Stimulated activated CD4-positive, alpha-beta T cell treated with anti-CD3 and anti-CD28 coated beads, Interleukin-15, amount 100 ng/mL, for 1 hour (primary cell): ENCODE results near the gene RPAP3.

Source experiments
- DNase-seq, 2 donors: peaks; one replicate each; pipeline ENCODE4 v3.0.0-alpha.2; 2020; ENCODE audit warnings: low read depth in 1 of 2, low spot score in 1 of 2

Gene RPAP3

DNA sequence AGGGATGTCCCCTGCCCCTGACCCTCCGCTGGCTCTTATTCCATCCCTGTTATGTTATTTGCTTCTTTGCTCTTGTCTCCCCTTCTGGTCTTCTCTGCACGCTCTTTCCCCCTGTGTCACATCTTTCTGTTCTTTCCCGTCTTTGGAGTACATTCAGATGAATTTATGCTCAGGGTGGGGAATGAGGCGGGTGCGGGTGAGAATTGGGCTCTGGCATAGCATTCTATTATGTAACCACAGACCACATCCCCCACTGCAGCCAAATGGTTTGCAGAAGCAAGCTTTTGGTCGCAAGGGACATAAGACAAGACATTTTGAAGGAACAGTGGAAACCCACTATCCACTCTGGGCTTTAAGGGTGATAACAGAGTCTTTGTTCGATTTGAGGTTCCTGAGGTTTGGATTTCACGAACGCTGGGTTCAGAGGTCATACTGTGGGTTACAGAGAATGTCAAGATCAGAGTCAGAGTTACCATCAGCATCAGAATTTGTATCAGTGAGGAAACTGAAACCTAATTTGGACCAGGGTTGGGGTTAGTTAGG is 15.7 kb upstream of the RPAP3 start:
- no peak for DNase-seq

DNA sequence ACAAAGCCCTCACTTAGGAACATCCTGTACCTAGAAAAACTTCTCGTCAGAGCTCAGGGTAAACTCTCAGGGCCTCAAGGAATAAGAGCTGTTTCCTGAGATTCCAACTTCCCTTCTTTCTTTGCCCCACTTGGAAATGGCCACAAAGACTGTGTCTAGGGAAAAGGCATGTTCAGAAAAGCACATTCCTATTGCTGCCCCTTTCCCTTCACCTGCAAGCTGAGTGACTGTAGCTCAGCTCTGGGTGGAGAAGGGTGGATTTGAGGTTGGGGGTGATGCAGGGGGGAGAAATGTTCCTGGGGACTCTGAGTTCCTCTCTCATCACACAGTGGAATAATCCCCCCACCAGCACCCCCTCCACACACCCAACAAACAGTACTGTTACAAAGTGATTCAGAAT is 12.7 kb upstream of the RPAP3 start:
- no peak for DNase-seq

DNA sequence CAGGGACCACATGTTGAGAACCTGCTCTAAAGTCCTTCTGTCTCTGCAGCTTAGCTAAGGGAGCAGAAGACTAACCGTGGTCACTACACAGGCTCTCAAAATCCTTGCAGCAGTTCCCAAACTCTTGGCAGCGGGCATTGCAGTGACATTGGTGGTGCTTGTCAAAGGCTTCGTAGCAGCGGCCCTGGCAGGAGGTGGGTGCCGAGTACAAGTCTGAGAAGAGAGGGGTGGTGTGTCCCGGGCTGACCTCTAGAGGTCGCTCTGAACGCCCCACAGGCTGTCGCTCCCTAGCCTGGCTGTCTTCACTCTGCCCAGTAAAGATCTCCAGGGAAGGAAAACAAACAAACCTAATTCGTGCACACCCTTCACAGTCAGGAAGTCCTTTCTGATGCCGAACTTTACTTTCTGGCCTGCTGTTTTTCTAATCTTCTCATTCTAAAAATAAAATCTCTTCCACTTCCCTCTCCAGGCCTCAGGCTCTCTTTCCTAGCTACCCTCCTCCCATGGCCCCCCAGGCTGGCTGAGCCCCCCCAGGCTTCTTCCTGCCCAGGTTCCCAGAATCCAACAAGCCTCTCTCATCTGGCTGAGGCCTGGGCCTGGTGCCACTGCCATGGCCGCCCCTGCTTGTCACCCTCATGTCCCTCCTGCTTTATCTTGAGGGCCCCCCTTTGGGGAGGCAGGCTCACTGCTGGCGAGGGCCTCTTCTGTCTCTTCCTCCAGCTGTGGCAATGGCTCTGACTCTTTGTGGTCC is 11.8 kb upstream of the RPAP3 start:
- peak in 1 of 2 donors; percentile 21 for DNase-seq

DNA sequence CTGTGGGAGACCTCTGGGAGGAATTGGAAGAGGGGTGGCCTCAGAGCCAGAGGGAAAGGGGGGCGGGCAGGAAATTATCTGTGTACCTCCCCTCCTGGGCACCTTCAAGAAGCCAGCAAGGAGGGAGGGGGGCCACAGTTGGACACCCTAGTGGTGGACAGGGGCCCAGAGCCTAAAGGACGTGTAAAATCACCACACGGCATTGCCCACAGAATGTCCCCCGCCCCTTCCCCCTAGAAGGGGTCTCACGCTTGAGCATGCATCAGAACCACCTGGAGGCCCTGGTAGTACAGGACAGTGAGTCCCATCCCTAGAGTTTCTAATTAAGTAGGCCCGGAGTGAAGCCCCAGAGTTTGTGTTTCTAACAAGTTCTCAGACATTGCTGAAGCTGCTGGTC is 11.2 kb upstream of the RPAP3 start:
- DNase-seq, result no peak

DNA sequence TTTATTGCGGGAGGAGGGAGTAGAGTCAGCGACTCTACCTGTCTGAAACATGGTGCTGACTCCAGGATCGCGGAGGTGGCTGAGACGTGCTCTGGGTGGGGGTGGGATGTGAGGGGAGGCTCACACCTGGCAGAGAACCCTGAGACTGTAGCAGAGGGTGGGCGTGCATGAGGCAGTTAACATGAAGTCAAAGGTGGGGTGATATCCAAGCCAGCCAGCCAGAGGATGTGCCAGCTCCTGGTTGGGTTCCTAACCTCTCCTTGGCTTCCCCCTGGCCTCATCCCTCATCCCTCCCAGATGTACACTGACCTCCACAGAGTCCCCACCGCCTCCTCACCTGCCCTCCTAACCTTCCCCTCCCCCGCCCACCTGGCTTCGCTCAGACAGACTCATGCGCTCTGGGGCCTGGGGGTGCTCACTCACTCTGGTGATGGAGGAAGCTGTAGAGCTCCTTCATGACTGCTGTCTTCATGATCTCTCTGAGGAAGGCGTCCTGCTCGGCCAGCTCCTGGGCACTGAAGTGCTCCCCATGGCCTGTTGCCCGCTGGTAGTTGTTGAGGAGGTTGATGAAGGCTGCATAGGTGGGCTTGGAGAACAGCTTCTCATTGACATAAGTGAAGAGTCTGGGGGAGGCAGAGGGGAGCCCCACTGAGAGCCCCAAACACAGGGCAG is 10.2 kb upstream of the RPAP3 start:
- DNase-seq, result no peak

DNA sequence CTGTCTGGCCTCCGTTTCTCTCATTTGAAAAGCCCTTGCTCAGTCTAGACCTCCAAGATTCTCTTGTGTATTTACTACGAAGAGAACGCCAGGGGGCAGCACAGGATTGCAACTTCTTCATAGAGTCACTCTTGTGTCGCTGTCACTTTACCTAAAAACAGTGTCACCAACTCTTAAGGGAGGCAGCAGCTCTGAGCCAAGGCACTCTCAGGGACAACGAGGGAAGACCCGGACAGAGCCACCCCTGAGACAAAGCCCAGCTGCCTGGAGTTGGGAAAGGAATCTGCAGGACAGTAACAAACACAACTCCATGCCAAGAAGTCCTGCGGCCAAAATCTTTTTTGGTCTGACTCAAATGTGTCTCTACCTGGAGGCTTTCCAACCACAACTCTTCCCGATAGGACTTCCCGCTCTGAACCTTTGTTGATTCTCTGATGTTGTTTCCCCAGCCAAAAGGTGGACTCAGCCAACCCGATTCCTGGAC is 9.6 kb upstream of the RPAP3 start:
- peak; percentile 52 to 53 for DNase-seq

DNA sequence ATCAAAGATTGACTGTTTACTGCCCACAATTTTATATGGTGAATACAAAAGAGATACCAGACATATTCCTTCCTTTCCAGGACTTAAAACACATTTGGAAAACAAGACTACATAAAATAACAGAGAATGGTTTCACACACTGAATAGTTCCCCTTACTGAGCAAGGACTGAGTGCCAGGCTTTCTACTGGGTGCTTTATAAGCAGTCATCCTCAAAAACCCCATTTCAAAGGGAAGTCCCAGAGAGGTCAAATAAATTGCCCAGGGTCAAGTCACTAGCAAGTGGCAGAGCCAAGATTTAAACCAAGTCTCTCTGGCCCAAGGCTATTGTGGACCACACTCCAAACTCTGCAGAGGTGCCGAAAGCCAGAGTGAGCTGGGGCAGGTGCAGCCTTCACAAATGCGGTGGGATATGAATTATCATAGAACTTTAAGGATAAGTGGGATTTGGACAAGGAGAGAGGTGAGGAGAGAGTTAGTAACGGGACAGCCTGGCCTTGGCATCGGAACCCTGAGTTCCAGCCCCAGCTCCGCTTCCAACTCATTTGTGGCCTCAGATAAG is 9.1 kb upstream of the RPAP3 start:
- no peak for DNase-seq

DNA sequence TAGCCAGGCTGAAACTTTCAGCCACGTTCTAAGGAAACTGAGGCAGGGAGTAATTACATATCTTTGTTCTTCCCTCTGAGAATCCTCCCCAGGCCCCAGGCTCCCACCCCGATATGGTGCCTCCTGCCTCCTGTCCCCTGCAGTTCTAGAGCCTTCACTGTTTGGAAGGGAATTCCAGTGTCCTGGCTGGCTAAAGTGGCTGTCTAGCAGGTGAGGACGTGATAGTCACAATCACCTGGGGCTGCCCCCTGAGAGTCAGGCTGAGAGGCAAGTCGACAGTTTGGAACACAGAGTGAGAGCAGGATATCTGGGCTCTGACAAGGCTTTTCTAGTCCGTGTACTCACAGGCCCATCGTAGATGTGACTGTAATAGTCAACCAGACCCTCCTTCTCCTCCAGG is 6.3 kb upstream of the RPAP3 start:
- no peak for DNase-seq

DNA sequence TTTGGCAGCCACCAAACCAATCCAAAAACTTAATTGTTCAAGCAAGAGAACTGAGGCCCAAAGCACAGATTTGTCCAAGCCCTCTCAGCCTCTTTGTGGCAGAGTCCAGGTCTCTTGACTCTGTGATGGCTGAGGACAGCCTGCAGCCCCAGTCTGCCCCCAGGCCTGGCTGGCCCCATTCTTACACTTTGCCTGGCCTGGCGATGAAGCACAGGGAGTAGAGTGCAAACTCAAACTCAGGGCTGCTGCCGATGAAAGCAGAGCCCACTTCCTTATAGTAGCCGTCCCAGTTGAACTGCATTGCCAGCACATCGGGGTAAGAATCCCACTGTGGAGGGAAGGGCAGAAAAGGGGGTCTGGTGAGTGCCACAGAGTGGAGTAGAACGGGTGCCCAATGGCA is 5.6 kb upstream of the RPAP3 start:
- DNase-seq, result no peak

DNA sequence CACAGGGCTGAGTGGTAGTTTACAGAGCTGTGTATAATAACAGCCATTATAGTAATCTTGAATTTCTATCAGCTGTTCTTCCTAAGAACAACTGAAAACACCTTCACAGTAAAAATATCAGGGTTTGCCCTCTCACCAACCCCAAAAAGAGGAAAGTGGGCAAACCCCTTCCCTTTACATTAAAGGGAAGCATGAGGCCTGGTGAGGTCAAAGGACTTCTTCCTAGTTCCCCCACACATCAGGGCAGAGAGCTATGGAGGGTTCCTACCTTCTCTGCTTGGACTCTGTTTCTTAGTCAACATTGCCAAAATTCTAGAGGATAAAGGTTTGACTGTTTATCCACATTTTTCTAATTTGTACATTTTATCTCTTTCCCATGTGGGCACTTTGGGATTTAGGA is 4.4 kb upstream of the RPAP3 start:
- DNase-seq, result no peak

DNA sequence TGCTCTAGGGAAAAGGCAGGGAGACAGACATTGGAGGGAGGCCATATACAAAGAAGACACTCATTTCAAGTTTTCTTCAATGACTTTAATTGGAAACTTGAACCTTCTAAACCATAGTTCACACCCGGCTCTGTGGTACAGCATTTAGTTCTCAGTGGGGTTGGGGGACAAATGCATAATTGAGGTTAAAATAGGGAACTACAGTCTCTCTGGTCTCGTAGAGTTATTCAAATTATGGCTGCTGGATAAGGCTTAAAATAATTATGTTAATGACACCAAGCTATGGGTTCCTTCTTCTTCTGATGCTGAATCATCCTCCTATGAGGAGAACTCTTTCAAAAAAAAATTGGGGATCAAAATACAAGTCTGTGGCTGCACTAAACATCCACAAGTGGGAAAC is 3.8 kb upstream of the RPAP3 start:
- DNase-seq, result no peak

DNA sequence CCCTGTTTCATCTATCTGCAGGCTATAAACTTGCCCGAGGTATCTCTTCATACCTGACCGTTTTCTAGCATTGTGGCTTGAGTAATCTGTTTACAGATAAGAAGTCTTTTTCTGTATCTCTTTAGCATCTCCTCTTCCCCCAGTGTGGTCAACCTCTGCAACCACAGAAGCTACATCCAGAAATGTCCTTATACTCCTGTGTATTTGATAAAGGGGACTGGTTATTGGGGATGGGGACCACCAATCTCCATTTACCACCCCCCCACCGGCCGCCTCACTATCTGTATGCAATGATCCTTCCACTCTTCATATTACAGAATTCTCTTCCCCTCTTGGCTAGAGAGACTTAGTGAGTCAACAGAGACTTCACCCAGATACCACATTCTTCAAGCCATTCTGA is 3.4 kb upstream of the RPAP3 start:
- DNase-seq, result no peak

DNA sequence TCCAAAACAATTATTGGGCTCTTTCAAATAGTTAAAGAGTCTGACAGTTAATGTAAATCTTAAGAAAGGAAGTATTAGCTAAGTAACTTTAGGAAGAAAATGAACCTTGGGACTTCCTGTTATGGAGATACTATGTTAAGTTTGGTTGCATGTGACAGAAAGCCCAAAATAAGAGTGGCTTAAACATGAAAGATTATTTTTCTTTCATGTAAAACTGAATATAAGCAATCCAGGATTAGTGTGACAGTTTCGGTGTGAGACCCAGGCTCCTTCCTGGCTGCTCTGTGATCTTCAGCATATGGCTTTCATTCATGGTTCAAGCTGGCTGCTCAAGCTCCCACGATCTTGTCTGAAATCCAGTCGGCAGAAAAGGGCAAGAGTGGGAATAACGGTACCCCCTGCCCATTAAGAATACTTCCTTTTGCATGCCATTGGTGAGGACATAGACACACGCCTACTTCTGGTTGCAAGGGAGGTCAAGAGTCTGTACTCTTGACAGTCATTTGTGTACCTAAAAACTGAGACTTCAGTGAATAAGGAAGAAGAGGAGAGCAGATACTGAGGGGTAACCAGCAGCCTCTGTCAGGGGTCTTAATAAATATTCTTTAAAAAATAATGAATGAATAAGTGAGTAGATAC is 2.2 kb upstream of the RPAP3 start:
- no peak for DNase-seq

DNA sequence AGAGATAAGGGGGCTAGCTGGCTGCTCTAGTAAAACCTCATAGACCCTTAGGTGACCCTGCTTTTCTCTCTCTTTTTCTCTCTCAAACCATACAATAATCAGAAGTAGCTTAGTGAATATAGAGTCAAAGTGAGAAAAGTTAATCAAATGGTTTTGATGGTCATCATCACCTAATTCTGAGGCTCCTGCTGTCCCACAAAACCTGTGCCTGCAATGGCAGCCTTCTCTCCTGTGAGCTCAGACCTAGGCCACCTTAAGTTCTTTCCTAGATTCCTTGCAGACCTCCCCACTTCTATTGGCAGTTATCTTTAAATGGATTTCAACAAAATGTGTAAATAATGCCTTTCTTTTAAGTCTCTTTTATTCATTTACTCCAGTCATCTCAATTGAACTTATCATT is 1.5 kb upstream of the RPAP3 start:
- DNase-seq, result no peak

DNA sequence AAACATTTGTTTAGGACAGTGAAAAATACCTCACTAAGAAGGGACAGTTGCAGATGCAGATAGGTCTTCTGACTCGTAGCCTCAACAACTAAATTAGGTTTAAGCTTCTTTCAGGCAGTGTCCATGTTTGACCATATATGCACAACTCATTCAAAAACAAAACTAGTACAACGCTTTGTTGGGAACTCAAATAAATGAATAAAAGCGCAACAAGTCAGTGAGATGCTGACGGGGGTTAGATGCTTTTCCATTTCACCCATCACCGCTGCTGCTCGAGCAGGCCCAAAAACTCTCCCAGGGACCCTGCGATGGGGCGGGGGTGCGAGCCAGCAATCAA is 633 bp downstream of the RPAP3 start:
- no peak for DNase-seq

DNA sequence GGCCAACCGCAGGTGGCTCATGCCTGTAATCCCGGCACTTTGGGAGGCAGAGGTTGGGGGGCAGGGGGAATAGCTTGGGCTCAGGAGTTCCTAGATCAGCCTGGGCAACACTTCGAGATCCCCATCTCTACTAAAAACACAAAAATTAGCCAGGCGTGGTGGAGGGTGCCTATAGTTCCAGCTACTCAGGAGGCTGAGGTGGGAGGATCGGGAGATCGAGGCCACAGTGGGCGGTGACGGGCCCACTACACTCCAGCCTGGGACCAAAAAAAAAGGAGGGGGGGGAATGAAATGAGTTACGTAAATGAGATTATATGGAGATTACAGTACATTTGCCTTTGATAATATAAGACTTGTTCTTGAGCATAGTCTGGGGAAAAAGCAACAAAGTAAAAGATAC is 1.1 kb downstream of the RPAP3 start:
- no peak for DNase-seq

DNA sequence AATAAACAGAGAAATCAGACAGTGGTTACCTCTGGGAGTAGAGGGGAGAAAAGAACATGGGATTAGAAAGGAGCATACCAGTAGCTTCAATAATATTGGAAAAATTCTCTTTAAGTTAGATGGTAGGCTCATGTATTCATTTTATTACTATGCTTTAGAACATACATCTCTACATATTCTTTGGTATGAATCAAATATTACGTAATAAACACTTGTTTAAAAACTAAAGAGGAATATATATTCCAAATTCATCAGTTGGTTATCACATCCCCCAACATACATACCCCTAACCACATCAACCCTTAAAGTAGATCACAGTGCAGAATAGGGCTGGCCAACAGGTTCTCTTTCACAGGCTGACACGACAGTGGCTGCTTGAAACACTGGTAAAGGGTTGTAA is 5.6 kb downstream of the RPAP3 start:
- DNase-seq, result no peak

DNA sequence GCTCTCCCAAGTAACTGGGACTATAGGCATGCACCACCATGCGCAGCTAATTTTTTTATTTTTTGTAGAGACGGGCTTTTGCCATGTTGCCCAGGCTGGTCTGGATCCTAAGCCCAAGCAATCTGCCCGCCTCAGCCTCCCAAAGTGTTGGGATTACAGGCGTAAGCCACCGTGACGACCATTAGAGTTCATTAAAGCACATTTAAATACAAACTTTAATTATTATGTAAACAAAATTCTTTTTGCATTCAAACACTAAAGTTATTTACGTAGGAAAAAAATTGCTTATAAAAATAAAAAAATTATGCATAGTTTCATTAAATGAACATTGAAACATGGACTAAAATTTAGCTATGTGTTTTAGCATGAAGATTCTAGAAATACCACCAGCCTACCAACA is 7.2 kb downstream of the RPAP3 start:
- no peak for DNase-seq

DNA sequence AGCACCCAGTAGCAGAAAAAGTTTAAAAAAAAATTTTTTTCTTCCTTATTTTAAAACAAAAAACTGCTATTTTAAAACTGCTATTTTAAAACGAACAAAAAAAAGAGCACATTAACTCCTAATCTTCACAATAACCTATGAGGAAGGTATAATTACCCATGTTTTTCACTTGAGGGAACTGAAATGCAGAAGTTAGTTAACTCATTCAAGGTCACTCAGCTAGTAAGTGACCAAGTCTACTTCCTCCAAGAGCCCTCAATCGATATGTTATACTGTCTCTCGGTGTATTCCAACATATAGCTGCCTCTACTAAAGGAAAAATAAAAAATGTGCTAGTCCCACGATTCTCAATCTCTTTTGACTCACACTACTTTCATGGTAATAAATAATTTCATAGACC is 7.8 kb downstream of the RPAP3 start:
- no peak for DNase-seq

DNA sequence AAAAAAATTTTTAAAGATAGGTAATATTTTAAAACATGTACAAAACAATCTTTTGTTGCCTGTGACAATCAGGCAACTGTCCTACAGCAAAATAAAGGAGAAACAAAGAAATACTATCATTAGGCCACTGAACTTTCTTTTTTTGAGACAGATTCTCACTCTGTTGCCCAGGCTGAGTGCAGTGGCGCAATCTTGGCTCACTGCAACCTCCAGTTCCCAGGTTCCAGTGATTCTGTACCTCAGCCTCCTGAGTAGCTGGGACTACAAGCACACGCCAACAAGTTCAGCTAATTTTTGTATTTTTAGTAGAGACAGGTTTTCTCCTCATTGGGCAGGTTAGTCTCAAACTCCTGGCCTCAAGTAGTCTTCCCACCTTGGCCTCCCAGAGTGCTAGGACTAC is 16.6 kb downstream of the RPAP3 start:
- DNase-seq, result no peak

DNA sequence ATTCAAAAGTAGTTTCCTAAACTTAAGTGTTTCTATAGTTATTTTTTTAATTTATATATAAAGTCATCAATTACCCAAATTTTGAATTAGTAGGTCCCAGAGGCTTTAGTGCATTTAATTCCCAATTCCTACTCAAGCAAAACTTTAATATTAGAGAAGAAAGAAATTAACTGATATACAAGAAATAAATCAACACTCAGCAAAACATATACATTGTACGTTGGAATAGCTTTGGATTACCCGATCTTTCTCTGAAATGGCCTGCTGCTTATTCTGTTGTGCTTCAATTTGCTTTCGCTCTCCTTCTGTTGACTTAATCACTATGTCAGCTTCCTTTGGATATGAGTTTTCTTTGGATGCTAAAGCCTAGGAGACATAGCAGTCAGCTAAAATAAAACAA is 18.2 kb downstream of the RPAP3 start:
- no peak for DNase-seq

DNA sequence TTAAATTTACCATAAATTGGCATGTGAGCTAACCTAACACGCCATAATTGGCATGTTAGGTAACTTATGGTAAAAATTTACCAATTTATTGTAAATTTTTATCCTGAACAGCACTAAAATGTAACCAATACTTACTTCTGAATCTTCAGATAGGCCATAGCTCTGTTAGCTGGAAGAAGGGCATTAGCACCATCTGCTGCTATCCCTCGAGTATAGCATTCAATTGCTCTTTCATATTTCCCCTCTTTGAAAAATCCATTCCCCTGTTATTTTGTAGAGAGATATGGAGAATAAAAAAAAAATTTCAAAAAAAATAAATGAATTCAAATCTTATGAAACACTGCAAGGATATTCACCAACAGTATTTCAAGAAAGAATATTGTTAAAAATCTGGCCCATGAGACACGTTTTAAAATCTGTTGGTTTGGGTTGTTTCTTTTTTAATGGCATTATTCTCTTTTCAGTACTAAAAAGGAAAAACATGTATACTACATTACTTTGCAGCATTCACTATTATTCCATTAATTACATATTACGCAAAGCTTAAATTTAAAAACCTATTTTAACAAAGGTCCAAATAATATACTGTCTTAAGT is 19.1 kb downstream of the RPAP3 start:
- no peak for DNase-seq
